Upper lobe of left lung (tissue), 6 donors: ENCODE data around the gene USP31. TPM values are rescaled to one million over a fixed set of nuclear protein-coding genes. Genes with fewer than 3 reads are reported as not detected.

ENCODE experiments used
- ATAC-seq, 2 donors: fragments of 200-7000 bp; cut with Tn5 transposase; one replicate each; pipeline ENCODE4 v1.9.1; 2022; ENCODE audit warnings: mild to moderate bottlenecking in 2 of 2, moderate library complexity in 2 of 2; ENCODE audit not compliant: low FRiP score in 2 of 2
- DNase-seq, 2 donors: peaks; one replicate each; pipeline ENCODE4 v3.0.0-alpha.2; 2019 to 2020
- H3K27ac ChIP-seq, 4 donors: fragments of 200-600 bp; sonication (generic); one replicate each; pipeline ENCODE4 v1.5.1; 2016 to 2019
- H3K27me3 ChIP-seq, 4 donors: fragments of 200-600 bp; sonication (generic); one replicate each; pipeline ENCODE4 v1.5.1; 2017 to 2019
- H3K36me3 ChIP-seq, 4 donors: fragments of 200-600 bp; sonication (generic); one replicate each; pipeline ENCODE4 v1.5.1; 2016 to 2019
- H3K4me1 ChIP-seq, 4 donors: fragments of 200-600 bp; sonication (generic); one replicate each; pipeline ENCODE4 v1.5.1; 2018 to 2019
- H3K4me3 ChIP-seq, 4 donors: fragments of 200-600 bp; sonication (generic); one replicate each; pipeline ENCODE4 v1.5.1; 2017 to 2019; ENCODE audit warnings: mild to moderate bottlenecking in 2 of 4, moderate library complexity in 1 of 4
- H3K9me3 ChIP-seq, 4 donors: fragments of 200-600 bp; sonication (generic); one replicate each; pipeline ENCODE4 v1.5.1; 2018 to 2019
- EP300 ChIP-seq, 4 donors: sonication (generic); formaldehyde crosslinking; IDR thresholded peaks; one replicate each; pipeline ENCODE4 v1.5.1; 2017; ENCODE audit warnings: antibody characterized with exemption in 4 of 4, control low read depth in 2 of 4
- POLR2A ChIP-seq, 4 donors: fragments of 450-650 bp; IDR thresholded peaks; one replicate each; pipeline ENCODE4 v1.5.1; 2016 to 2017; ENCODE audit warnings: antibody characterized with exemption in 4 of 4, mild to moderate bottlenecking in 2 of 4
- POLR2AphosphoS5 ChIP-seq, 2 donors: sonication (generic); formaldehyde crosslinking; IDR thresholded peaks; one replicate each; pipeline ENCODE4 v1.5.1; 2017; ENCODE audit warnings: antibody characterized with exemption in 2 of 2
- WGBS, 2 donors: methylation state at CpG; one replicate each; pipeline ENCODE4 v1.1.5; 2017 to 2018; 5-methylcytosine and 5-hydroxymethylcytosine counted together
- total RNA-seq, 6 donors: library from RNA; depleted of rRNA in 4 of 6; stranded (reverse); fragments of >200 nt in 4 of 6; gene quantifications; one replicate each; pipeline versions ENCODE4 v1.1.0 to v1.2.1, GENCODE V29; 2016 to 2021
- TF ChIP-seq, protein P1 (sequence below), 6 experiments: fragments of 450-650 bp in 4 of 6; fragments of 200-600 bp in 2 of 6; sonication (generic) in 2 of 6; IDR thresholded peaks; one replicate each; pipeline ENCODE4 v1.5.1; 2016 to 2019; ENCODE audit warnings: antibody characterized with exemption in 6 of 6
- donor health status: DM: no; HTN: no; CAD: no; lungs with moderate emphysema.
- donor health status: DM: no; HTN: yes; CAD: no; lungs with severe emphysema.

Gene USP31
- total RNA-seq, 6 donors from 2014 or later = 8.8 to 20.2 (median 15.0) TPM

- Histone ChIP-seq H3K36me3 (no peaks in the 10 kb centered on the region), H3K4me3 (no peak overlapping the region), H3K27me3 (no peaks in the 10 kb centered on the region), H3K4me1 (peaks cover 0 to 5% (median 2%) of the 10 kb centered on the region in 4 donors), H3K27ac (no peak overlapping the region), H3K9me3 (no peaks in the 10 kb centered on the region)
- 54 to 55% methylated on average over 4 of the region's 4 CpGs for WGBS, 2 donors
- ATAC-seq (no peak), DNase-seq (no peak)
- TF ChIP-seq EP300 (IDR thresholded peaks at IDR 0.05) (no peak), POLR2A (IDR thresholded peaks at IDR 0.05) (no peak), POLR2AphosphoS5 (IDR thresholded peaks at IDR 0.05) (no peak)
- TF ChIP-seq, protein P1, sequence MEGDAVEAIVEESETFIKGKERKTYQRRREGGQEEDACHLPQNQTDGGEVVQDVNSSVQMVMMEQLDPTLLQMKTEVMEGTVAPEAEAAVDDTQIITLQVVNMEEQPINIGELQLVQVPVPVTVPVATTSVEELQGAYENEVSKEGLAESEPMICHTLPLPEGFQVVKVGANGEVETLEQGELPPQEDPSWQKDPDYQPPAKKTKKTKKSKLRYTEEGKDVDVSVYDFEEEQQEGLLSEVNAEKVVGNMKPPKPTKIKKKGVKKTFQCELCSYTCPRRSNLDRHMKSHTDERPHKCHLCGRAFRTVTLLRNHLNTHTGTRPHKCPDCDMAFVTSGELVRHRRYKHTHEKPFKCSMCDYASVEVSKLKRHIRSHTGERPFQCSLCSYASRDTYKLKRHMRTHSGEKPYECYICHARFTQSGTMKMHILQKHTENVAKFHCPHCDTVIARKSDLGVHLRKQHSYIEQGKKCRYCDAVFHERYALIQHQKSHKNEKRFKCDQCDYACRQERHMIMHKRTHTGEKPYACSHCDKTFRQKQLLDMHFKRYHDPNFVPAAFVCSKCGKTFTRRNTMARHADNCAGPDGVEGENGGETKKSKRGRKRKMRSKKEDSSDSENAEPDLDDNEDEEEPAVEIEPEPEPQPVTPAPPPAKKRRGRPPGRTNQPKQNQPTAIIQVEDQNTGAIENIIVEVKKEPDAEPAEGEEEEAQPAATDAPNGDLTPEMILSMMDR (IDR thresholded peaks at IDR 0.05) = no peak
These were observed 90.7 kb downstream of the USP31 start for GRCh38 chr16:23058576-23058975.

GRCh38 chr16:23057013-23057596 is 92.1 kb downstream of the USP31 start:
- WGBS, 2 donors = 78 to 79% methylated on average over 1 of the region's 1 CpG
- Histone ChIP-seq H3K27ac (no peak overlapping the region), H3K27me3 (no peaks in the 10 kb centered on the region), H3K4me1 (peaks cover 0 to 5% (median 2%) of the 10 kb centered on the region in 4 donors), H3K9me3 (no peaks in the 10 kb centered on the region), H3K36me3 (no peaks in the 10 kb centered on the region), H3K4me3 (no peak overlapping the region)
- no peak for ATAC-seq
- TF ChIP-seq, protein P1 (IDR thresholded peaks at IDR 0.05) = no peak
- no peak for TF ChIP-seq EP300 (IDR thresholded peaks at IDR 0.05)
- TF ChIP-seq POLR2AphosphoS5 (IDR thresholded peaks at IDR 0.05) = no peak
- TF ChIP-seq POLR2A (IDR thresholded peaks at IDR 0.05) = no peak
- no peak for DNase-seq

- DNase-seq = no peak
- H3K4me1 ChIP-seq = peaks cover 0 to 2% (median under 1%) of the 10 kb centered on the region in 4 donors
- H3K27ac ChIP-seq = no peak overlapping the region
- WGBS, 2 donors = 80 to 83% methylated on average over 3 of the region's 3 CpGs
- no peaks in the 10 kb centered on the region for H3K36me3 ChIP-seq
- no peaks in the 10 kb centered on the region for H3K9me3 ChIP-seq
- no peak overlapping the region for H3K4me3 ChIP-seq
- TF ChIP-seq, protein P1 (IDR thresholded peaks at IDR 0.05) = no peak
- TF ChIP-seq POLR2AphosphoS5 (IDR thresholded peaks at IDR 0.05) (no peak), POLR2A (IDR thresholded peaks at IDR 0.05) (no peak), EP300 (IDR thresholded peaks at IDR 0.05) (no peak)
- ATAC-seq = no peak
- H3K27me3 ChIP-seq = no peaks in the 10 kb centered on the region
These were observed 93.8 kb downstream of the USP31 start for GRCh38 chr16:23055481-23055880.

- Histone ChIP-seq H3K9me3 (no peaks in the 10 kb centered on the region), H3K4me1 (no peaks in the 10 kb centered on the region), H3K27me3 (no peaks in the 10 kb centered on the region), H3K36me3 (no peaks in the 10 kb centered on the region), H3K27ac (no peak overlapping the region), H3K4me3 (no peak overlapping the region)
- no peak for TF ChIP-seq POLR2A (IDR thresholded peaks at IDR 0.05)
- no peak for TF ChIP-seq EP300 (IDR thresholded peaks at IDR 0.05)
- TF ChIP-seq, protein P1 (IDR thresholded peaks at IDR 0.05) = no peak
- TF ChIP-seq POLR2AphosphoS5 (IDR thresholded peaks at IDR 0.05) = no peak
- WGBS, 2 donors = 65 to 85% methylated on average over 4 of the region's 4 CpGs
- ATAC-seq (no peak), DNase-seq (peak in 1 of 2 donors; percentile 5)
These were observed 96.2 kb downstream of the USP31 start for GRCh38 chr16:23052908-23053580.
